SK-N-SH (cell line): ENCODE results near the gene RAD51B. TPM values are rescaled to one million over a fixed set of nuclear protein-coding genes. Genes with fewer than 3 reads are reported as not detected.

Source experiments
- CTCF ChIA-PET: fragments of 300-600, 350-600 bp; formaldehyde crosslinking; extraction: SDS; loops from one replicate; lab custom pipeline; 2021; lab: Yijun Ruan, JAX
- POLR2A ChIA-PET: fragments of 350-600 bp; sonication (Branson Sonifier 250); formaldehyde crosslinking; extraction: SDS; loops from one replicate; lab custom pipeline; 2020; ENCODE audit warnings: antibody characterized with exemption, inconsistent platforms; lab: Yijun Ruan, JAX
- DNase-seq: peaks from one replicate; pipeline ENCODE4 v3.0.0; 2012
- H2AFZ ChIP-seq: fragments of 200-600 bp; sonication (generic); 2 replicates; pipeline ENCODE4 v1.8.1; 2016; ENCODE audit warnings: antibody characterized with exemption, mild to moderate bottlenecking, low read depth
- H3F3A ChIP-seq: fragments of 200-600 bp; sonication (generic); replicated peaks from 2 replicates; pipeline ENCODE3; 2016; ENCODE audit warnings: antibody characterized with exemption, mild to moderate bottlenecking; ENCODE audit not compliant: insufficient read depth
- H3K27ac ChIP-seq, 2 experiments: fragments of 200-500 bp in 1 of 2; fragments of 200-600 bp in 1 of 2; sonication (Bioruptor generic) in 1 of 2; sonication (generic), shearing (Covaris generic) in 1 of 2; 2 replicates each; pipeline versions ENCODE4 v1.5.1 to v1.6.1; 2014 to 2016; ENCODE audit warnings: low read depth in 2 of 2, inconsistent platforms in 1 of 2, low read length in 1 of 2, mild to moderate bottlenecking in 1 of 2, mixed read lengths in 1 of 2
- H3K27me3 ChIP-seq: fragments of 200-600 bp; sonication (generic), shearing (Covaris generic); 2 replicates; pipeline ENCODE4 v1.6.1; 2016; ENCODE audit warnings: mixed run types; ENCODE audit not compliant: insufficient read depth
- H3K36me3 ChIP-seq, 2 experiments: fragments of 200-500 bp in 1 of 2; fragments of 200-600 bp in 1 of 2; sonication (Bioruptor generic) in 1 of 2; sonication (generic) in 1 of 2; replicated peaks in 1 of 2; 2 replicates each; pipeline versions ENCODE3 to v1.5.1; 2014 to 2016; ENCODE audit warnings: low read length in 1 of 2, mild to moderate bottlenecking in 1 of 2; ENCODE audit not compliant: insufficient read depth in 2 of 2, control insufficient read depth in 1 of 2
- H3K4me1 ChIP-seq, 2 experiments: fragments of 200-500 bp in 1 of 2; fragments of 200-600 bp in 1 of 2; sonication (Bioruptor generic) in 1 of 2; sonication (generic), shearing (Covaris generic) in 1 of 2; 2 replicates each; pipeline versions ENCODE4 v1.5.1 to v1.6.1; 2014 to 2016; ENCODE audit warnings: low read depth in 1 of 2, low read length in 1 of 2, mixed run types in 1 of 2; ENCODE audit not compliant: insufficient read depth in 2 of 2, control insufficient read depth in 1 of 2
- H3K4me2 ChIP-seq: fragments of 200-600 bp; sonication (generic), shearing (Covaris generic); 2 replicates; pipeline ENCODE4 v1.6.1; 2017; ENCODE audit warnings: mixed run types
- H3K4me3 ChIP-seq, 2 experiments: fragments of 200-500 bp in 1 of 2; fragments of 200-600 bp in 1 of 2; sonication (Bioruptor generic) in 1 of 2; sonication (generic), shearing (Covaris generic) in 1 of 2; 2 replicates each; pipeline versions ENCODE4 v1.5.1 to v1.8.1; 2014 to 2016; ENCODE audit warnings: low read depth in 2 of 2, inconsistent platforms in 1 of 2, low read length in 1 of 2, mild to moderate bottlenecking in 1 of 2, mixed read lengths in 1 of 2, moderate library complexity in 1 of 2
- H3K79me2 ChIP-seq: fragments of 200-600 bp; sonication (generic); 2 replicates; pipeline ENCODE4 v1.8.1; 2017; ENCODE audit warnings: mild to moderate bottlenecking; ENCODE audit not compliant: insufficient read depth
- H3K9ac ChIP-seq: fragments of 200-600 bp; sonication (generic); 2 replicates; pipeline ENCODE4 v1.6.1; 2017; ENCODE audit warnings: mixed run types
- H3K9me2 ChIP-seq: fragments of 200-600 bp; sonication (generic); 2 replicates; pipeline ENCODE4 v1.6.1; 2017; ENCODE audit warnings: mixed run types
- H3K9me3 ChIP-seq: fragments of 200-600 bp; sonication (generic); 2 replicates; pipeline ENCODE4 v1.6.1; 2017; ENCODE audit warnings: mixed run types, mild to moderate bottlenecking, moderate library complexity
- H4K20me1 ChIP-seq: fragments of 200-600 bp; sonication (generic); 2 replicates; pipeline ENCODE4 v1.6.1; 2017; ENCODE audit warnings: mild to moderate bottlenecking, mixed run types; ENCODE audit not compliant: insufficient read depth
- CHD2 ChIP-seq: fragments of 150-350 bp; IDR thresholded peaks from 2 replicates; pipeline ENCODE4 v1.6.1; 2018; ENCODE audit warnings: low read length; ENCODE audit not compliant: partially characterized antibody
- CTCF ChIP-seq: fragments of 200-600 bp; sonication (generic); IDR thresholded peaks from 2 replicates; pipeline ENCODE4 v1.6.1; 2017; ENCODE audit warnings: antibody characterized with exemption, mild to moderate bottlenecking, moderate library complexity
- FOSL2 ChIP-seq: IDR thresholded peaks from 2 replicates; pipeline ENCODE4 v1.4.0; 2012; ENCODE audit warnings: low read depth, mild to moderate bottlenecking, moderate library complexity, borderline replicate concordance
- GATA2 ChIP-seq: sonication (generic); formaldehyde crosslinking; IDR thresholded peaks from 2 replicates; pipeline ENCODE4 v1.5.0; 2020; ENCODE audit warnings: mild to moderate bottlenecking, missing genetic modification reagents
- JUND ChIP-seq: IDR thresholded peaks from 2 replicates; pipeline ENCODE4 v1.4.0; 2012
- MAX ChIP-seq: IDR thresholded peaks from 2 replicates; pipeline ENCODE4 v1.4.0; 2012; ENCODE audit warnings: low read depth
- NFIC ChIP-seq: IDR thresholded peaks from 2 replicates; pipeline ENCODE4 v1.4.0; 2012; ENCODE audit warnings: borderline replicate concordance
- NRF1 ChIP-seq: IDR thresholded peaks from 2 replicates; pipeline ENCODE4 v1.6.1; 2012; ENCODE audit warnings: low read depth, mild to moderate bottlenecking, low read length
- POLR2AphosphoS5 ChIP-seq: IDR thresholded peaks from 2 replicates; pipeline ENCODE4 v1.6.1; 2012; ENCODE audit warnings: low read depth, low read length
- RAD21 ChIP-seq: IDR thresholded peaks from 2 replicates; pipeline ENCODE4 v1.6.1; 2012; ENCODE audit warnings: mild to moderate bottlenecking, low read length
- REST ChIP-seq: IDR thresholded peaks from 2 replicates; pipeline ENCODE4 v1.6.1; 2012; ENCODE audit warnings: mild to moderate bottlenecking, low read depth, low read length, moderate library complexity
- RFX5 ChIP-seq: IDR thresholded peaks from 2 replicates; pipeline ENCODE4 v1.6.1; 2012; ENCODE audit warnings: mild to moderate bottlenecking, improper control_type of control experiment, low read length
- SMC3 ChIP-seq: IDR thresholded peaks from 2 replicates; pipeline ENCODE4 v1.6.1; 2012; ENCODE audit warnings: low read depth, low read length, improper control_type of control experiment
- TAF1 ChIP-seq: IDR thresholded peaks from 2 replicates; pipeline ENCODE4 v1.6.1; 2012; ENCODE audit warnings: low read depth, mild to moderate bottlenecking, low read length, moderate library complexity, borderline replicate concordance
- TCF12 ChIP-seq: IDR thresholded peaks from 2 replicates; pipeline ENCODE4 v1.4.0; 2012
- TEAD4 ChIP-seq: IDR thresholded peaks from 2 replicates; pipeline ENCODE4 v1.4.0; 2012; ENCODE audit warnings: mild to moderate bottlenecking, borderline replicate concordance; ENCODE audit not compliant: insufficient read depth
- USF2 ChIP-seq: fragments of 150-350 bp; IDR thresholded peaks from 2 replicates; pipeline ENCODE4 v1.6.1; 2017; ENCODE audit warnings: antibody characterized with exemption, low read length, low read depth, borderline replicate concordance
- YY1 ChIP-seq: IDR thresholded peaks from 2 replicates; pipeline ENCODE4 v1.4.0; 2012; ENCODE audit warnings: low read depth, mild to moderate bottlenecking
- ZBTB33 ChIP-seq: IDR thresholded peaks from 2 replicates; pipeline ENCODE4 v1.4.0; 2012; ENCODE audit warnings: low read depth, borderline replicate concordance
- WGBS: methylation state at CpG from one replicate; pipeline ENCODE4 v1.1.6; 2017; ENCODE audit warnings: low lambda C conversion rate; 5-methylcytosine and 5-hydroxymethylcytosine counted together
- polyA plus RNA-seq, 3 experiments: library from polyadenylated mRNA; depleted of rRNA; stranded (reverse); fragments of >200 nt; gene quantifications; 2 replicates each; pipeline ENCODE4 v1.2.3, GENCODE V29; 2012

The RAD51B gene
- polyA plus RNA-seq, 1 of the 3 experiments (the other 2 are of a cell fraction), result 6.0 TPM

- Histone ChIP-seq H3K4me1 (peaks cover 6 to 21% of the 10 kb centered on the region in 2 experiments; a peak in 3 of 4 replicates), H4K20me1 (no peaks in the 10 kb centered on the region), H3K27me3 (no peaks in the 10 kb centered on the region), H3K27ac (peak overlapping the region in 1 of 2 experiments; percentile 39; a peak in 1 of 4 replicates), H3K79me2 (no peaks in the 10 kb centered on the region), H2AFZ (no peak overlapping the region), H3K9ac (no peak overlapping the region), H3K9me2 (no peaks in the 10 kb centered on the region), H3F3A (peaks cover 5% of the 10 kb centered on the region), H3K4me3 (no peak overlapping the region), H3K36me3 (no peaks in the 10 kb centered on the region), H3K4me2 (no peak overlapping the region), H3K9me3 (no peaks in the 10 kb centered on the region)
- TF ChIP-seq POLR2AphosphoS5 (no peak), RFX5 (no peak), SMC3 (no peak), MAX (no peak), JUND (no peak), ZBTB33 (no peak), REST (no peak), TAF1 (no peak), CHD2 (no peak), TEAD4 (no peak), RAD21 (no peak), GATA2 (no peak), TCF12 (no peak), FOSL2 (no peak), CTCF (no peak), NRF1 (no peak), YY1 (no peak), NFIC (no peak), USF2 (no peak)
- no peak for DNase-seq
- 74% methylated on average over 4 of the region's 4 CpGs for WGBS
- CTCF ChIA-PET, result no interaction called here
- POLR2A ChIA-PET, result no interaction called here
Measured at GRCh38 chr14:68403191-68404145, 583.9 kb downstream of the RAD51B start.
